Keratinocyte (primary cell): ENCODE results near the gene SOX30. TPM values are rescaled to one million over a fixed set of nuclear protein-coding genes. Genes with fewer than 3 reads are reported as not detected.

Source experiments
- DNase-seq: peaks from one replicate; pipeline ENCODE4 v3.0.0-alpha.2; 2011; ENCODE audit warnings: low read depth, missing footprints, low spot score
- FAIRE-seq: peaks from 2 replicates; lab custom pipeline; 2011; peaks lifted over from hg19 to GRCh38; lab: Jason Lieb, UNC
- H2AFZ ChIP-seq: 2 replicates; pipeline ENCODE4 v1.6.0; 2012; ENCODE audit warnings: low read length, control low read depth, inconsistent platforms; ENCODE audit not compliant: control insufficient read depth
- H3K27ac ChIP-seq: 2 replicates; pipeline ENCODE4 v1.5.1; 2011; ENCODE audit warnings: low read length; ENCODE audit not compliant: control insufficient read depth, insufficient read depth
- H3K27me3 ChIP-seq: 3 replicates; pipeline ENCODE4 v1.6.0; 2011; ENCODE audit warnings: low read length; ENCODE audit not compliant: control insufficient read depth, insufficient read depth; ENCODE audit errors: extremely low read depth
- H3K36me3 ChIP-seq, 2 experiments: 2 replicates in 1 of 2; 3 replicates in 1 of 2; pipeline ENCODE4 v1.5.1; 2011; ENCODE audit warnings: low read length in 2 of 2, mild to moderate bottlenecking in 1 of 2; ENCODE audit not compliant: control insufficient read depth in 2 of 2, insufficient read depth in 2 of 2; ENCODE audit errors: extremely low read depth in 1 of 2
- H3K4me1 ChIP-seq: 3 replicates; pipeline ENCODE4 v1.5.1; 2011; ENCODE audit warnings: low read length; ENCODE audit not compliant: control insufficient read depth, insufficient read depth; ENCODE audit errors: extremely low read depth
- H3K4me2 ChIP-seq: 3 replicates; pipeline ENCODE4 v1.6.0; 2011; ENCODE audit warnings: low read depth, low read length; ENCODE audit not compliant: control insufficient read depth, insufficient read depth; ENCODE audit errors: extremely low read depth
- H3K4me3 ChIP-seq, 3 experiments: fragments of 200-600 bp in 1 of 3; sonication (generic) in 1 of 3; 2 replicates in 2 of 3; 3 replicates in 1 of 3; pipeline ENCODE4 v1.5.1; 2011 to 2016; ENCODE audit warnings: low read length in 3 of 3, mild to moderate bottlenecking in 3 of 3, control low read depth in 2 of 3, inconsistent platforms in 1 of 3, low read depth in 1 of 3, mixed read lengths in 1 of 3, mixed run types in 1 of 3, moderate library complexity in 1 of 3; ENCODE audit not compliant: control insufficient read depth in 2 of 3, insufficient read depth in 2 of 3; ENCODE audit errors: extremely low read depth in 1 of 3
- H3K79me2 ChIP-seq: 2 replicates; pipeline ENCODE4 v1.6.0; 2012; ENCODE audit warnings: low read length; ENCODE audit not compliant: control insufficient read depth, insufficient read depth
- H3K9ac ChIP-seq: 3 replicates; pipeline ENCODE4 v1.6.0; 2011; ENCODE audit warnings: low read length; ENCODE audit not compliant: control insufficient read depth, insufficient read depth; ENCODE audit errors: extremely low read depth
- H3K9me1 ChIP-seq: 3 replicates; pipeline ENCODE4 v1.6.0; 2011; ENCODE audit warnings: low read length; ENCODE audit not compliant: control insufficient read depth, insufficient read depth; ENCODE audit errors: extremely low read depth
- H3K9me3 ChIP-seq: 2 replicates; pipeline ENCODE4 v1.5.1; 2012; ENCODE audit warnings: low read depth, low read length; ENCODE audit not compliant: control insufficient read depth
- H4K20me1 ChIP-seq: 3 replicates; pipeline ENCODE4 v1.6.0; 2011; ENCODE audit warnings: low read length; ENCODE audit not compliant: control insufficient read depth, insufficient read depth; ENCODE audit errors: extremely low read depth
- EZH2 ChIP-seq: IDR thresholded peaks from one replicate; pipeline ENCODE4 v1.6.1; 2012; ENCODE audit warnings: inconsistent platforms, mild to moderate bottlenecking, low read length, moderate library complexity
- dilution Hi-C: fragments of 300-500 bp; cut with MboI; formaldehyde crosslinking; loops from one replicate; pipeline ENCODE4 v1.7.0; 2020; ENCODE audit warnings: low sequenced_read_pairs; ENCODE audit not compliant: extremely low pct_ligation_motif_present
- polyA plus RNA-seq, 5 experiments: library from polyadenylated mRNA; depleted of rRNA in 3 of 5; stranded (reverse) in 3 of 5; stranded (forward) in 1 of 5; unstranded in 1 of 5; fragments of >200 nt; gene quantifications; 1 replicate in 1 of 5; 2 replicates in 3 of 5; 3 replicates in 1 of 5; pipeline versions ENCODE4 v1.2.1 to v1.2.3, GENCODE V29; 2011 to 2012; ENCODE audit warnings: missing spikeins in 2 of 5, low read depth in 1 of 5, low replicate concordance in 1 of 5
- TF ChIP-seq, protein P1 (sequence below), 3 experiments: IDR thresholded peaks in 1 of 3; conservative IDR thresholded peaks in 1 of 3; optimal IDR thresholded peaks in 1 of 3; 2 replicates in 2 of 3; 3 replicates in 1 of 3; pipeline versions ENCODE3 to v1.5.1; 2011; ENCODE audit warnings: low read length in 3 of 3, mild to moderate bottlenecking in 3 of 3, moderate library complexity in 2 of 3, control low read depth in 1 of 3, inconsistent platforms in 1 of 3; ENCODE audit not compliant: insufficient read depth in 2 of 3; ENCODE audit errors: extremely low read depth in 1 of 3

The SOX30 gene
- polyA plus RNA-seq, 1 donor (not counting 4 experiments of a cell fraction or from before 2014, with no cell fraction given) = 0.05 TPM

DNA sequence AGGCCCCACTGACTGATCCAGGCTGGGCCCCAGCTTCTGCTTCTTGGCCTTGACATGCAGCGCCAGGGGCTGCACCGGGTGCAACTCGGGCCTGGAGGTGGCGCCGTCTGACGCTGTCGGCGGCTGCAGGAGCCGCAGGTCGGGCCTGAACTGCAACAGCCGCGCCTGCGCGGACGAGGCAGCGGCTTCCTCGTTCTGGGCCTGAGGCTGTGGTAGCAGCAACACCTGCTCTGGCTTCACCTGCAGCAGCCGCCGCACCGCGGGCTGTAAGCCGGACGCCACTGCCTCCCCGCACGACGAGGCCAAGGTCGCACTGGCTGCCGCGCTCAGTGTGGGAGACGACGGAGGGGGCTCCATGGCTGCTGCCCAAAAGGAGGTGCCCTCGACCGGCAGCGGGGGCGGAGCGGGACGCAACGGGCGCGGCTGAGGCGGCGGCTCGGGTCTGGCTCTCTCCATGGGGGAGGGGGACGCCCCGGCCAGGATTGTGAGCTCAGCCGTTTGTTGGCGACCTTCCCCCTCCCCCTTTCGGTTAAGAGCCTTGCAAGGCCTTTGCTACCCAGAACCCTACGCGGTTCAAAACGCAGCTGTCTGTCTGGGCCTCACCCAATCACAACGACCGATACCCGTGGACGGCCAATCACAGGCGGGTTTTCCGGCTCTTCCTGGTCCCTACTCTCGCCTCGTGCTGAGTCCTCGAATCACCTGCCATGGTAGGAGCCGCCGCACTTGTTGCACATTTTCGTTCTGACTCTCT, 438 bp downstream of the SOX30 start:
- Histone ChIP-seq H3K79me2 (no peaks in the 10 kb centered on the region), H2AFZ (peak overlapping the region; percentile 81), H3K27me3 (no peaks in the 10 kb centered on the region), H3K4me1 (peaks cover 2% of the 10 kb centered on the region), H3K9me3 (peaks cover 6% of the 10 kb centered on the region), H3K36me3 (no peaks in the 10 kb centered on the region), H3K4me3 (peak overlapping the region in 1 of 3 experiments; percentile 20), H3K9ac (no peak overlapping the region), H3K9me1 (no peaks in the 10 kb centered on the region), H3K27ac (no peak overlapping the region), H4K20me1 (no peaks in the 10 kb centered on the region), H3K4me2 (peak overlapping the region; percentile 67)
- FAIRE-seq = no peak
- DNase-seq = peak; percentile 32
- TF ChIP-seq EZH2 = no peak
- TF ChIP-seq, protein P1, sequence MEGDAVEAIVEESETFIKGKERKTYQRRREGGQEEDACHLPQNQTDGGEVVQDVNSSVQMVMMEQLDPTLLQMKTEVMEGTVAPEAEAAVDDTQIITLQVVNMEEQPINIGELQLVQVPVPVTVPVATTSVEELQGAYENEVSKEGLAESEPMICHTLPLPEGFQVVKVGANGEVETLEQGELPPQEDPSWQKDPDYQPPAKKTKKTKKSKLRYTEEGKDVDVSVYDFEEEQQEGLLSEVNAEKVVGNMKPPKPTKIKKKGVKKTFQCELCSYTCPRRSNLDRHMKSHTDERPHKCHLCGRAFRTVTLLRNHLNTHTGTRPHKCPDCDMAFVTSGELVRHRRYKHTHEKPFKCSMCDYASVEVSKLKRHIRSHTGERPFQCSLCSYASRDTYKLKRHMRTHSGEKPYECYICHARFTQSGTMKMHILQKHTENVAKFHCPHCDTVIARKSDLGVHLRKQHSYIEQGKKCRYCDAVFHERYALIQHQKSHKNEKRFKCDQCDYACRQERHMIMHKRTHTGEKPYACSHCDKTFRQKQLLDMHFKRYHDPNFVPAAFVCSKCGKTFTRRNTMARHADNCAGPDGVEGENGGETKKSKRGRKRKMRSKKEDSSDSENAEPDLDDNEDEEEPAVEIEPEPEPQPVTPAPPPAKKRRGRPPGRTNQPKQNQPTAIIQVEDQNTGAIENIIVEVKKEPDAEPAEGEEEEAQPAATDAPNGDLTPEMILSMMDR (optimal IDR thresholded peaks at IDR 0.05 in 1 of 3, IDR thresholded peaks at IDR 0.05 in 1 of 3, conservative IDR thresholded peaks at IDR 0.05 in 1 of 3; ENCODE audit: extremely low read depth in 1 of 3, insufficient read depth in 2 of 3, low read length in 3 of 3) = peak; percentile 23 to 59 (median 54)
- dilution Hi-C loops = no loop called here

- Histone ChIP-seq H3K4me2 (peak overlapping the region; percentile 67), H3K9ac (no peak overlapping the region)
- dilution Hi-C loops = no loop called here
Measured at GRCh38 chr5:157650991-157651611, 1.1 kb downstream of the SOX30 start.

More at GRCh38 chr5:157650991-157651611, 1.1 kb downstream of the SOX30 start:
- Histone ChIP-seq H2AFZ (peak overlapping the region; percentile 81), H3K9me3 (peaks cover 6% of the 10 kb centered on the region), H3K27me3 (no peaks in the 10 kb centered on the region), H3K4me1 (peaks cover 2% of the 10 kb centered on the region), H3K4me3 (no peak overlapping the region), H3K9me1 (no peaks in the 10 kb centered on the region), H3K36me3 (no peaks in the 10 kb centered on the region), H4K20me1 (no peaks in the 10 kb centered on the region), H3K27ac (no peak overlapping the region), H3K79me2 (no peaks in the 10 kb centered on the region)
- DNase-seq (no peak), FAIRE-seq (no peak)
- TF ChIP-seq, protein P1 (optimal IDR thresholded peaks at IDR 0.05 in 1 of 3, IDR thresholded peaks at IDR 0.05 in 1 of 3, conservative IDR thresholded peaks at IDR 0.05 in 1 of 3; ENCODE audit: extremely low read depth in 1 of 3, insufficient read depth in 2 of 3, low read length in 3 of 3) = no peak
